Measurements from ENCODE around the gene ZNF157. TPM values are rescaled to one million over a fixed set of nuclear protein-coding genes. Genes with fewer than 3 reads are reported as not detected.

The ZNF157 gene
- polyA plus RNA-seq, 3 donors = not detected

DNA sequence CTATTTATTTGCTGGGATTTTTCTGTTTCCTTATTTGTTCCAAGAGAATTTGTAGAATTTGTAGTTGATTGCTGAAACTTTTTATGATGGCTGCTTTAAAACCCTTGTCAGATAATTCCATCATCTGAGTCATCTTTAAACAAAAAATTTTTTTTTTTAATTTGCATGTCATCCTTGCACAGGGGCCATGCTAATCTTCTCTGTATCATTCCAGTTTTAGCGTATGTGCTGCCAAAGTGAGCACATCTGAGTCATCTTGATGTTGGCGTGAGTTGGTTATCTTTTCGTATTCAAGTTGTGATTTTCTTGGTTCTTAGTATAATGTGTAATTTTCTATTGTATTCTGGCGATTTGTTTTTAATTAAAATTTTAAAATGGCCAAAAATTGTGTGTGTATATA, 18.7 kb upstream of the ZNF157 start:
- Histone ChIP-seq H4K20me1 (ENCODE audit: insufficient read depth, low read length) (no peaks in the 10 kb centered on the region), H3K79me2 (ENCODE audit: insufficient read depth, low read length) (no peaks in the 10 kb centered on the region), H3K27ac (ENCODE audit: low read depth in 1 of 2, low read length in 2 of 2) (no peak overlapping the region), H2AFZ (ENCODE audit: insufficient read depth, low read depth, low read length, poor library complexity, severe bottlenecking) (no peak overlapping the region), H3K27me3 (ENCODE audit: control insufficient read depth in 2 of 2, insufficient read depth in 2 of 2, low read length in 2 of 2) (no peaks in the 10 kb centered on the region), H3K36me3 (replicated peaks in 1 of 2; ENCODE audit: control insufficient read depth in 1 of 2, insufficient read depth in 2 of 2, low read length in 2 of 2) (no peaks in the 10 kb centered on the region), H3K4me2 (replicated peaks; ENCODE audit: extremely low read depth, low read length, poor library complexity, severe bottlenecking) (no peak overlapping the region), H3K9me3 (replicated peaks in 1 of 2; ENCODE audit: control insufficient read depth in 1 of 2, insufficient read depth in 1 of 2, low read length in 2 of 2) (peaks cover 0 to 5% of the 10 kb centered on the region in 2 donors), H3K4me3 (replicated peaks in 1 of 3; ENCODE audit: low read depth in 2 of 3, low read length in 3 of 3) (no peak overlapping the region), H3K9ac (ENCODE audit: insufficient read depth, low read length, poor library complexity, severe bottlenecking) (no peak overlapping the region), H3K4me1 (ENCODE audit: control insufficient read depth in 1 of 2, insufficient read depth in 2 of 2, low read length in 2 of 2) (no peaks in the 10 kb centered on the region)
- H3K4me1 Mint-ChIP-seq = no peaks in the 10 kb centered on the region
- intact Hi-C loops (cut with micrococcal nuclease) = no loop called here
- H3K4me3 Mint-ChIP-seq = no peak overlapping the region
- no peak overlapping the region for H3K27ac Mint-ChIP-seq
- no peak for DNase-seq
- no peaks in the 10 kb centered on the region for H3K36me3 Mint-ChIP-seq
- no CpG with 5 or more reads among the region's 4 CpGs for WGBS (ENCODE audit: insufficient coverage)
- H3K27me3 Mint-ChIP-seq (ENCODE audit: low read depth in 3 of 3) = peaks cover 0 to 8% (median 0%) of the 10 kb centered on the region in 3 donors
- TF ChIP-seq, protein P1, sequence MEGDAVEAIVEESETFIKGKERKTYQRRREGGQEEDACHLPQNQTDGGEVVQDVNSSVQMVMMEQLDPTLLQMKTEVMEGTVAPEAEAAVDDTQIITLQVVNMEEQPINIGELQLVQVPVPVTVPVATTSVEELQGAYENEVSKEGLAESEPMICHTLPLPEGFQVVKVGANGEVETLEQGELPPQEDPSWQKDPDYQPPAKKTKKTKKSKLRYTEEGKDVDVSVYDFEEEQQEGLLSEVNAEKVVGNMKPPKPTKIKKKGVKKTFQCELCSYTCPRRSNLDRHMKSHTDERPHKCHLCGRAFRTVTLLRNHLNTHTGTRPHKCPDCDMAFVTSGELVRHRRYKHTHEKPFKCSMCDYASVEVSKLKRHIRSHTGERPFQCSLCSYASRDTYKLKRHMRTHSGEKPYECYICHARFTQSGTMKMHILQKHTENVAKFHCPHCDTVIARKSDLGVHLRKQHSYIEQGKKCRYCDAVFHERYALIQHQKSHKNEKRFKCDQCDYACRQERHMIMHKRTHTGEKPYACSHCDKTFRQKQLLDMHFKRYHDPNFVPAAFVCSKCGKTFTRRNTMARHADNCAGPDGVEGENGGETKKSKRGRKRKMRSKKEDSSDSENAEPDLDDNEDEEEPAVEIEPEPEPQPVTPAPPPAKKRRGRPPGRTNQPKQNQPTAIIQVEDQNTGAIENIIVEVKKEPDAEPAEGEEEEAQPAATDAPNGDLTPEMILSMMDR (IDR thresholded peaks at IDR 0.05) = no peak
- H3K9me3 Mint-ChIP-seq = peaks cover 0 to 16% (median 6%) of the 10 kb centered on the region in 7 donors

DNA sequence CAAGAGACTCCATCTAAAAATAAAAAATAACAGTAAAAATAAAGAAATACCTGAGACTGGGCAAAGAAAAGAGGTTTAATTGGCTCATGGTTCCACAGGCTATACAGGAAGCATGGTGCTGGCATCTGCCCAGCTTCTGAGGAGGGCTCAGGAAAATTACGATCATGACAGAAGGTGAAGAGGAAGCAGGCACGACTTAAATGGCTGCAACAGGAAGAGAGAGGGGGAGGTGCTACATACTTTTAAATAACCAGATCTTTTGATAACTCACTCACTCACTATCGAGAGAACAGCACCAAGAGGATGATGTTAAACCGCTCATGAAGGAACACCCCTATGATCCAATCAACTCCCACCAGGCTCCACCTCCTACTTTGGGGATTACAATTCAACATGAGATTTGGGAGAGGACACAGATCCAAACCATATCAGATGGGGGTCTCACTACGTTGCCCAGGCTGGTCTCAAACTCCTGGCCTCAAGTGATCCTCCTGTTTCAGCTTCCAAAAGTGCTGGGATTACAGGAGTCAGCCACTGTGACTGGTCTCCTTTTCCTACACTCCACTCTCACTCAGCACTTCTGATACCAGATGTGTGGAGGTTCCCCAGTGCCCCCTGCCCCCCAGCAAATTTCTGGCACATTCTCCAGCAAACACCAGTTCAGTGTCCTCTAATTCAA, 11.9 kb upstream of the ZNF157 start:
- Histone ChIP-seq H3K4me2 (replicated peaks; ENCODE audit: extremely low read depth, low read length, poor library complexity, severe bottlenecking) (peak overlapping the region; percentile 34), H3K4me3 (replicated peaks in 1 of 3; ENCODE audit: low read depth in 2 of 3, low read length in 3 of 3) (peak overlapping the region in 1 of 3 experiments; percentile 36), H3K27ac (ENCODE audit: low read depth in 1 of 2, low read length in 2 of 2) (no peak overlapping the region), H3K27me3 (ENCODE audit: control insufficient read depth in 2 of 2, insufficient read depth in 2 of 2, low read length in 2 of 2) (no peaks in the 10 kb centered on the region), H3K79me2 (ENCODE audit: insufficient read depth, low read length) (no peaks in the 10 kb centered on the region), H4K20me1 (ENCODE audit: insufficient read depth, low read length) (no peaks in the 10 kb centered on the region), H3K36me3 (replicated peaks in 1 of 2; ENCODE audit: control insufficient read depth in 1 of 2, insufficient read depth in 2 of 2, low read length in 2 of 2) (no peaks in the 10 kb centered on the region), H3K4me1 (ENCODE audit: control insufficient read depth in 1 of 2, insufficient read depth in 2 of 2, low read length in 2 of 2) (peaks cover 8 to 9% of the 10 kb centered on the region in 2 donors), H3K9ac (ENCODE audit: insufficient read depth, low read length, poor library complexity, severe bottlenecking) (no peak overlapping the region), H3K9me3 (replicated peaks in 1 of 2; ENCODE audit: control insufficient read depth in 1 of 2, insufficient read depth in 1 of 2, low read length in 2 of 2) (no peaks in the 10 kb centered on the region), H2AFZ (ENCODE audit: insufficient read depth, low read depth, low read length, poor library complexity, severe bottlenecking) (peak overlapping the region; percentile 65)
- TF ChIP-seq, protein P1 (IDR thresholded peaks at IDR 0.05) = no peak
- peak overlapping the region in 1 of 7 donors; percentile 57 for H3K27ac Mint-ChIP-seq
- intact Hi-C loops (cut with micrococcal nuclease) = no loop called here
- no peaks in the 10 kb centered on the region for H3K36me3 Mint-ChIP-seq
- DNase-seq = no peak
- WGBS (ENCODE audit: insufficient coverage) = no CpG with 5 or more reads among the region's 5 CpGs
- H3K4me1 Mint-ChIP-seq = peaks cover 16% of the 10 kb centered on the region
- H3K9me3 Mint-ChIP-seq = peaks cover 0 to 8% (median 1%) of the 10 kb centered on the region in 7 donors
- peak overlapping the region; percentile 48 to 78 for H3K4me3 Mint-ChIP-seq
- peaks cover 0 to 16% (median 0%) of the 10 kb centered on the region in 3 donors for H3K27me3 Mint-ChIP-seq (ENCODE audit: low read depth in 3 of 3)
